Measurements from ENCODE around the gene TMEM165.

TMEM165 gene

GRCh38 chr4:55409468-55410171 lies 13.9 kb downstream of the TMEM165 start:
- DNase-seq, result no peak

GRCh38 chr4:55410431-55410830 lies 14.7 kb downstream of the TMEM165 start:
- no peak for DNase-seq

GRCh38 chr4:55411621-55412020 lies 15.9 kb downstream of the TMEM165 start:
- no peak for DNase-seq

GRCh38 chr4:55416176-55416575 lies 20.4 kb downstream of the TMEM165 start:
- DNase-seq, result no peak

GRCh38 chr4:55424791-55425190 lies 29.0 kb downstream of the TMEM165 start:
- no peak for DNase-seq

GRCh38 chr4:55431710-55432336 lies 36.1 kb downstream of the TMEM165 start:
- no peak for DNase-seq

GRCh38 chr4:55435141-55435841 lies 39.5 kb downstream of the TMEM165 start:
- DNase-seq, result no peak

- no peak for DNase-seq
Observed at GRCh38 chr4:55437356-55437796, 41.6 kb downstream of the TMEM165 start.

- no peak for DNase-seq
Observed at GRCh38 chr4:55437823-55438222, 42.1 kb downstream of the TMEM165 start.

GRCh38 chr4:55438314-55438713 lies 42.6 kb downstream of the TMEM165 start:
- DNase-seq, result no peak

GRCh38 chr4:55439023-55439422 lies 43.3 kb downstream of the TMEM165 start:
- peak; percentile 9 for DNase-seq

GRCh38 chr4:55440786-55441185 lies 45.0 kb downstream of the TMEM165 start:
- DNase-seq, result no peak

GRCh38 chr4:55442541-55442940 lies 46.8 kb downstream of the TMEM165 start:
- no peak for DNase-seq

- no peak for DNase-seq
Observed at GRCh38 chr4:55444827-55445226, 49.1 kb downstream of the TMEM165 start.

- DNase-seq, result no peak
Observed at GRCh38 chr4:55445921-55446577, 50.3 kb downstream of the TMEM165 start.

GRCh38 chr4:55446578-55446922 lies 50.8 kb downstream of the TMEM165 start:
- no peak for DNase-seq

GRCh38 chr4:55447108-55447708 lies 51.5 kb downstream of the TMEM165 start:
- DNase-seq, result no peak

- no peak for DNase-seq
Observed at GRCh38 chr4:55447831-55448230, 52.1 kb downstream of the TMEM165 start.

- DNase-seq, result no peak
Observed at GRCh38 chr4:55450566-55450965, 54.8 kb downstream of the TMEM165 start.

- DNase-seq, result no peak
Observed at GRCh38 chr4:55458164-55458563, 62.4 kb downstream of the TMEM165 start.

GRCh38 chr4:55458611-55459010 lies 62.9 kb downstream of the TMEM165 start:
- DNase-seq, result no peak

GRCh38 chr4:55466001-55466400 lies 70.2 kb downstream of the TMEM165 start:
- DNase-seq, result no peak

GRCh38 chr4:55468724-55469123 lies 73.0 kb downstream of the TMEM165 start:
- DNase-seq, result no peak
